ENCODE measurements around the gene SNX21.

DNA sequence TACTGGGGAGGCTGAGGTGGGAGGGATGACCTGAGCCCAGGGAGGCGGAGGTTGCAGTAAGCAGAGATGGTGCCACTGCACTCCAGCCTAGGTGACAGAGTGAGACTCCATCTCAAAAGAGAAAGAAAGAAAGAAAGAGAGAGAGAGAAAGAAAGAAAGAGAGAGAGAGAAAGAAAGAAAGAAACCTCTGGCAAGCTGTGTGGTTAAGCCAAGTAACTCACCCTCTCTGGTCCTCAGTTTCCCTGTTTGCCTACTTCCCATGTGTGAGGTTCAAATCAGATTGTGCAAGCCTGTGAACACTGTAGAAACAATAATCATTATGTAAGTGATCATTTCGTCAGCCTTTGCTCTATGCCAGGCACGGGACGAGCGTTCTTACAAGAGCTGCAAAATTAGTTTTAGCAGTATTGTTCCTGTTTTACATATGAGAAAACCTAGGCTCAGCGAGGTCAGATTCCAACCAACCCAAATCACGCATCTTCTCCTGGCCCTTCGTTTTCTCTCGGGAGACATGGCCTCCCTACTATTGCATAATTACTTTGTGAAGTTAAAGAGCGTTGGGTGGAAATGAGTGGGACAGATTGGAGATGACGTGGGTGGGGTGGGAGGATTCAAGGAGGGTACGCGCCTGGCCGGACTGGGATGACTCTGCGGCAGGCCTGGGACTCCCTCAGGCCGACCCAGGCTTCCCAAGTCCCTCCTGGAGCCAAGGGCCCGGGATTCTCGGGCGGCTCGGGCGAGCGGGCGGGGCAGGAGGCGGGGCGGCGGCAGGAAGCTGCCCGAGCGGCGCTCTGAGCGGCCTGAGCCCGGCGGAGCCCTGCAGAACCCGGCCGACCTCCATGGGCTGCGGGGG is at the start of gene SNX21:
- TF ChIP-seq GATA2 (IDR thresholded peaks at IDR 0.05; ENCODE audit: low read depth, low read length) (no peak), GATA3 (IDR thresholded peaks at IDR 0.05; ENCODE audit: low read depth, low read length) (no peak)

Data from SH-SY5Y (cell line).